Erythroblast (primary cell): Measurements from ENCODE around the gene ETV1.

Experiments
- GATA1 ChIP-seq: IDR thresholded peaks from 2 replicates; pipeline ENCODE4 v1.6.1; 2011; ENCODE audit warnings: low read depth, mild to moderate bottlenecking, control low read depth, low read length, moderate library complexity
- POLR2A ChIP-seq: IDR thresholded peaks from 2 replicates; pipeline ENCODE4 v1.6.1; 2011; ENCODE audit warnings: mild to moderate bottlenecking, low read length

GRCh38 chr7:13844954-13845353, 144.5 kb downstream of the ETV1 start:
- TF ChIP-seq POLR2A (no peak), GATA1 (no peak)
